Measurements from ENCODE around the gene CALCOCO2.
A peak's percentile ranks its signal among the peaks of the same experiment; 100 is the strongest.
"Not testable (repeated sequence)": the region's sequence is repeated elsewhere in the genome, so short reads cannot be mapped to it uniquely, and the experiment has no call there.

Gene CALCOCO2

DNA sequence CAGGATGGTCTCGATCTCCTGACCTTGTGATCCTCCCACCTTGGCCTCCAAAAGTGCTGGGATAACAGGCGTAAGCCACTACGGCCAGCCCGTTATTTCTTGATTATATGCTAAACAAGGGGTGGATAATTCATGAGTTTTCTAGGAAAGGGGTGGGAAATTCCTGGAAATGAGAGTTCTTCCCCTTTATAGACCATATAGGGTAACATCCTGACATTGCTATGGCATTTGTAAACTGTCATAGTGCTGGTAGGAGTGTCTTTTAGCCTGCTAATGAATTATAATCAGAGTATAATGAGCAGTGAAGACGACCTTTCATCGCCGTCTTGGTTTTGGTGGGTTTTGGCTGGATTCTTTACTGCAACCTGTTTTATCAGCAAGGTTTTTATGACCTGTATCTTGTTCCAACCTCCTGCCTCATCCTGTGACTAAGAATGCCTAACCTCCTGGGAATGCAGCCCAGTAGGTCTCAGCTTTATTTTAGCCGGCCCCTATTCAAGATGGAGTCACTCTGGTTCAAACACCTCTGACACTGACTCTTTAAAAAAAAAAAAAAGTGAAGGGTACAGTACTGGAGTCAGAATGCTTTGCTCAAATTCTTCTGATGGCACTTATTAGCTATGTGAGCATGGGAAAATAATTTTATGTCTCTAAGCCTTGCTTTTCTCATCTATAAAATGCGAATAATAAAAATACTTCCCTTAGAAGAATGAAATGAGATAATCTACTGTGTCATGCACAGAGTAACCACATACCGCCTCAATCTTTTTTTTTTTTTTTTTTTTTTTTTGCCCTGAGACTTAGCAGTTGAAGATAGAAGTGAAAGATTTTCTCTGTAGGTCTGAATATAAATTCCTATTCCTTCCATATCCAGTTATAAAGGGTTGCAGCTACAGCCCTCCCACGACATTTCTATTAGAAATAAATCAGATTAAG is 5.1 kb upstream of the CALCOCO2 start:
- DNase-seq, result no peak

DNA sequence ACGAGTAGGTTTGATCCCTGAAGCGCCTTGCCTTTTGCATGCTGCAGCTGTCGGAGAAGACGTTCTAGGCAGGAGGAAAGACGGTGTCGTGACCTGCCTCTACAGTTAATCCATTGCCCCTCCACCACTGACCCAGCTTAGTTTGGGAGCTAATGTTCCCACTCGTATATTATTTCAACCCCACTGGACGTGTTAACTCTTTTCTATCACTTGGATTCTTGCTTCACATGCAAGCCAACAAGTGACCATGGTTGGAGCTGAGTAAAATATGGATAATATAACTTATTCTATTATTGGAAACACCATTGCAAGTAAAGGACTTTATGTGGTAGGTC is 681 bp downstream of the CALCOCO2 start:
- DNase-seq, result no peak

DNA sequence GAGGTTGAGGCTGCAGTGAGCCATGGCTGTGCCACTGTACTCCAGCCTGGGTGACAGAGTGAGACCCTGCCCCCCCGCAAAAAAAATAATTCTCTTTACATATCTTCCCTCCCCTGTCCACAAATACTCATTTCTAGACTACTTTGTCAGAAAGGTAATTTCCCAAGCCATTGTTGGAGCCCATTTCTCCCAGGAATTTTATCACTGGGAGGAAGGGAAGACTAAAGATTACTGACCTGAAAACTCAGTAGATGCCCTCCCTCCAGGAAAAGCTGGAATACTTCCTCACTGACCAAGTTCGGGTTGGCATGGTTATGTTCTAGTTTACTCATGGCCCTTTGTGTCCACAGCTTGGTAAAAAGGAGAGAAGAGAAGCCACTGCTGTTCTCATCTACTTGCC is 4.1 kb downstream of the CALCOCO2 start:
- DNase-seq, result no peak

DNA sequence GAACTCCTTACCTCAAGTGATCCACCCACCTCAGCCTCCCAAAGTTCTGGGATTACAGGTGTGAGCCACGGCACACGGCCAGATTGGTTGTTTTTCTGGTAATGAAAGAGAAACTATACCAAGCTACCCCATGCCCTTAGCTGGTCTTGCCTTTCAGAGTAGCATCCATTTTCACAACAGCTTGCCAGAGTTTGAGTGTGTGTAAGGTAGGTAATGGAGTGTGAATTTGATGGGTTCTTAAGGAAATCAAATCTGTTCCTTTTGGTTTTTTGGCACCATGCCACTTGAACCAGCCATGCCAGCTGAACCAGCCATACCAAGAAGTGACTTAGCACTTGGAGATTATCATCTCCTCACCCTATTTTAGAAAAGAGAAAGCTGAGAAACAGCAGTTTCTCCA is 5.1 kb downstream of the CALCOCO2 start:
- DNase-seq, result peak; percentile 18

DNA sequence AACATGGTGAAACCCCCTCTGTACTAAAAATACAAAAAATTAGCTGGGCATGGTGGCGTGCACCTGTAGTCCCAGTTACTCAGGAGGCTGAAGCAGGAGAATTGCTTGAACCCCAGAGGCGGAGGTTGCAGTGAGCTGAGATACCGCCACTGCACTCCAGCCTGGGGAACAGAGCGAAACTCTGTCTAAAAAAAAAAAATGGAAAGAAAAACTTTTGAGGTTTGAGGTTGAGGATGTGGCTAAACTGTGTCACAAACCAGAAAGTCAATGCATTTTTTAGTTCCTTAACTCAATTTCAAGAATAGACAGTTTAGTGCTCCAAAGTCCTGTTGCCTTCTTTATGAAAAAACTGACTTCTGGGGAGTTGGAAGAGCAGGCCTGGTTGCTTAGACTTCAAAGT is 6.6 kb downstream of the CALCOCO2 start:
- not testable (repeated sequence) for DNase-seq

DNA sequence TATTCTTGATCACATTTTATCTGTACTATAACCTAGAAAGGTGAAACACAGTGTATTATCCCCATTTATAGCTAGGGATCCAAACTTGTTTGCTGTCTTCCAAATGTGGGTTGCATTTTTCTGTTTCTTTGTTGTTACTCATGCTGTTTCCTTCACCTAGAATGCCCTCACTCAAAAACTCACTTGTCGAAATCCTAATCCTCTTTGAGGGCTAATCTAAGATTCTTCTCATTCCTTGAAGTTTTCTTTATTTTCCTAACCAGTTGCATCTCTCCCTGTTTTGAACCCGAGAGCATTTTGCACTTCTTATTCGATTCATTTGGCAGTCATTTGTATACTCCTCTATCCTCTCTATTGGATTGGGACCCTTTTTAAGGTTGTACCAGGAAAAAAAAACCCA is 9.6 kb downstream of the CALCOCO2 start:
- no peak for DNase-seq

DNA sequence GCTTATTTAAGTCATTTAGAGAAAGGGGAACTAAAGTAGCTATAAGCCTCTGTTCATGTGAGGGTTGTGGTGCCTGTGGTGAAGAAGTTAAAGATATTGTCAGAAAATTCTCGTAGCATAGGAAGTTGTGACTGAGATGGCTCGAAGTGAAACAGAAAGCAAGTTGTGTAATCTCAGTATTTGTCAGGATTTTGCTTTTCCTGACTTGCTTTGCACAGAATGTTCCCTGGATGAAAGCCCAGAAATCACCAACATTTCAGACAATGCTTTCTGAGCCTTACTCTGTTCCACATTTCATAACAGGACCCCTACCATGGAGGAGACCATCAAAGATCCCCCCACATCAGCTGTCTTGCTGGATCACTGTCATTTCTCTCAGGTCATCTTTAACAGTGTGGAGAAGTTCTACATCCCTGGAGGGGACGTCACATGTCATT is 10.6 kb downstream of the CALCOCO2 start:
- DNase-seq, result no peak

DNA sequence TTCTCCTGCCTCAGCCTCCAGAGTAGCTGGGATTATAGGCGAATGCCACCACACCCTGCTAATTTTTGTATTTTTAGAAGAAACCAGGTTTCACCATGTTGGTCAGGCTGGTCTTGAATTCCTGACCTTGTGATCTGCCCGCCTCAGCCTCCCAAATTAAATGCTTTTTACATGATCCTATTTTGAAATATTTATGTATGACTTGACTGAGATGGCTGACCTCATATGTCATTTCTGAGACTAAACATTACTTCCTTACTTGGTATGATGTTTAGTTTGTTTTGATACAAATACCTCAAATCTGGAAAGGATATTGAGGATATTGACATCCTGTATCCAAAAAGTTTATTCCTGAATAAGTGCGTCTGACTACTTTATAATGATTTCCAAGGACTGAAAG is 11.9 kb downstream of the CALCOCO2 start:
- DNase-seq, result no peak

DNA sequence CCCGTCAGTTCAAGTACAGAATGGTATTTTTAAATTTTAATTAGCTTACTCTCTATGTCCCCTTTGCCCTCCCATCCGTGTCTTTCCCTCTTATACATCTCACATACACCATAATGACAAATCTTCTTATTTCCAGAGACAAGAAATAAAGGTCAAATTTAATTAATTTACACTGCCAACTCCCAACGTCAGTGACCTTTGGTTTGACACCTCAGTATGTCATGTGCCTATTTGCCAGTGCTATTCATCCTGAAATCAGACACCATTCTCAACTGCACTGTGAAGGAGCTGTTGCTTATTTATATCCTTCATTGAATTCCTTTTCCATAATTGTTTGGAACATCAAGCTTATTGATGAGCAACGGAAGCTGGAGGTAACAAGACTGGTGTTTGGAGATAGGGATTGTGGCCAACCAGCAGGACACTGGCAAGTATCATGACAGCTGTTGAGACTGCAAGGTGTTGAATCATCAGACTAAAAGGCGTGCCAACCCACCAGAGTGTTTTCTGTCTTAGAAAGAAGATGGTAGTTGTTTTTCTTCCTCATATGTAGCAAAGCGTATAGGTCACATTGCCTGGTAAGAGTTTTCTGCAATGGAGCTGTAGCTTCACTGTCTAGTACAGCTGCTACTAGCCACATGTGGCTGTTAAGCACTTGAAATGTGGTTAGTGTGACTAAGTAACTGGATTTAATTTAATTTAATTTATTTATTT is 12.5 kb downstream of the CALCOCO2 start:
- DNase-seq, result peak; percentile 20

DNA sequence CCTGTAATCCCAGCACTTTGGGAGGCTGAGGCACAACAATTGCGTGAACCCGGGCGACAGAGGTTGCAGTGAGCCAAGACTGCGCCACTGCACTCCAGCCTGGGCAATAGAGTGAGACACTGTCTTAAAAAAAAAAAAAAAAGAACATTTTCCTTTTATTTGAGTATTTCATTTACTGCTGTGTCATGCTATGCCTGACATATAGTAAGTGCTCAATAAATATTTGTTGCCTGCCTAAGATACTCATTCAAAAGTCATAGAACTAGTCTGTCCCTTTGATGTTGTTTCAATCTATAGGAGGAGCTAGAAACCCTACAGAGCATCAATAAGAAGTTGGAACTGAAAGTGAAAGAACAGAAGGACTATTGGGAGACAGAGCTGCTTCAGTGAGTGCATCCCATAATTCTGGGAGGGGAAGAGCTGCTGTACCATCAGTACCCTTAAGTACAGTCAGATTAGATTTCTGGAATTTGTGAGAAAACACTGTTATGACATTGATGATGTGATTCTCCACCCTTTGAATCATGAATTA is 20.0 kb downstream of the CALCOCO2 start:
- DNase-seq, result no peak

DNA sequence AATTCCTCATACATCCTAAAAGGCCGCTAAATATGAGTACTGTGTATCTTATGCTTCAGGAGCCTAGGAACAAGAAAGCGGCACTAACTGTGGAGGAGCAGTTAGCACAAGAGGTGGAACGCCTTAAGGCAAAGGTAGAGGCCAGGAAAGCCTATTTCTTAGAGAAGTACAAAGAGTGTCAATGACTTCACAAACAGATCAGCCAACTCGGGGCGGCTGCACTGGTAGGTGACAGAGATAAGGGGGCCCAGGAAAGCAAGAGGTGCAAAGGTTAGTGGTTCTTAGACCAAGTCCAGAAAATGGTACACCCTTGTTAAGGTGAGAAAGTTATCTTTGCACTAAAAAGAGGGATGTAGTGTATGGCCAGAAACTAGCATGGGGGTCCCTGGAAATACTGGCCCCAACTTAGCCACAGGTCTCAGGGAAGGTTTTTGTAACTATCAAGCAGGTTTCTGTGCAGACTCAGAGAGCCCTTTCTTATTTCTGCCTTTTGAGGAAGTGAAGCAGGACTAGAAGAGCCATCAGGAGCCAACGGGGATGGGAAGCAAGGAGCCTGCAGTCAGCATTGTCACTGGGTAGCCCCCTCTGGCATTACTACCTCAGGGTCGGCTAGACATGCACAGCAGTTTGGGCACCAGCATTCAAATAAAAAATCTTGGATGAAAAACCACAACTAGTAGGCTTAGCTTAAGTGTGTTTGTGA is 24.1 kb downstream of the CALCOCO2 start:
- DNase-seq, result no peak

DNA sequence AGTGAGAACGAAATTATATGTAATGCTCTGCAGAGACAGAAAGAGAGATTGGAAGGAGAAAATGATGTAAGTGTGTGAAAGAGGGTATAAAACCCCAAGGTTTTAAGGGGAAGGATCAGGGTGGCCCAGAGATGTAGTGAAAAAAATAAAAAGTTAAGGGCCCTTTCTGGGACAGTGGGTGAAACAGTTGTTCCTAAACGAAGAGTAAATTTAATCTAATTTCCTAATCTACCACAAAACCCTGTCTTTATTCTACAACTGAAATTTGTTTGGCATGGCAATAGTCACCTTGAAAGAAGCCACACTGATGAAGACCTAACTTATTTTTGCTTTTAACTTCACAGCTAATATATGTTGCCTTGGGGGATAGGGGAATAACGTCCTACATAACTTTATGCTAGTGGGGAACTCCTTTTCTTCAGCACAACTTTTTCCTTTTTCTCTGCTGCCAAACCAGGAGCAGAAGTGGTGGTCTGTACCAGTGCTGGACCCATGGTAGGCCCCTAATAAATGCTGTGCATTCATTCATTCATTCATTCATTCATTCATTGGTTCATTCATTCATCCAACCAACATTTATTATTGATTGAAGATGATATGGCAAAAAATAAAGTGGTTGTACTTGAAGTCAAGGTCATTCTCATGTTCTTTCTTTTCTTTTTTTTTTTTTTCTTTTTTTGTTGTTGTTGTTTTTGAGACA is 25.4 kb downstream of the CALCOCO2 start:
- no peak for DNase-seq

DNA sequence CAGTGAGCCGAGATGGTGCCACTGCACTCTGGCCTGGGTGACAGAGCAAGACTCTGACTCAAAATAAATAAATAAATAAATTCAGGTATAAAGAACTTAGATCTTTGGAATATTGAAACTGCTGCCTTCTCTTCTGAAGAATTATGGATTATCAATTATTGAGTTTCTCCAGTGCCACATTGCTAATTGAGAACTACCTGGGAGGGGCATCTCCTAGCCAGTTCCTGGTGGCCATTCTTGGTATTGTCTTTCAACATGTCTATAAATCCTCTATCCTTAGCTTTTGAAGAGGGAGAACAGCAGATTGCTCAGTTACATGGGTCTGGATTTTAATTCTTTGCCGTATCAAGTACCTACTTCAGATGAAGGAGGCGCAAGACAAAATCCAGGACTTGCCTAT is 29.2 kb downstream of the CALCOCO2 start:
- DNase-seq, result no peak

DNA sequence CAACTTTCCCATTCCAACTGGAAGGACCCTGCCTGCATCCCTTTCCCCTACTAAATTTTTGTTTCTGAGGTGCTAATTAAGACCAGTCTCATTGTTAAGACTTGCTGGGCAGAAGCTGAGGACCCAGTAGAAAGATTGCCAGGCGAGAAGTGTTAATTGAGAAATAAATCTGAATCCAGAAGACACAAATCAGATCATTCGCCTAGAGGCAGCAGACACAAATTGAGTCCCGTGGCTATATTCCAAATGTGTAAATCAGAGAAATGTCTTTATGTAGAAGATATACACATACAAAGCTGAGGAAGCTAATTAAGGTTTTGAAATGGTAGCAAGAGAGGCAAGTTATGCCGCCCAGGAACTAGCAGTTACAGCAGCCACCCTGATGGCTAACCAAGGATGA is 29.6 kb downstream of the CALCOCO2 start:
- DNase-seq, result no peak

DNA sequence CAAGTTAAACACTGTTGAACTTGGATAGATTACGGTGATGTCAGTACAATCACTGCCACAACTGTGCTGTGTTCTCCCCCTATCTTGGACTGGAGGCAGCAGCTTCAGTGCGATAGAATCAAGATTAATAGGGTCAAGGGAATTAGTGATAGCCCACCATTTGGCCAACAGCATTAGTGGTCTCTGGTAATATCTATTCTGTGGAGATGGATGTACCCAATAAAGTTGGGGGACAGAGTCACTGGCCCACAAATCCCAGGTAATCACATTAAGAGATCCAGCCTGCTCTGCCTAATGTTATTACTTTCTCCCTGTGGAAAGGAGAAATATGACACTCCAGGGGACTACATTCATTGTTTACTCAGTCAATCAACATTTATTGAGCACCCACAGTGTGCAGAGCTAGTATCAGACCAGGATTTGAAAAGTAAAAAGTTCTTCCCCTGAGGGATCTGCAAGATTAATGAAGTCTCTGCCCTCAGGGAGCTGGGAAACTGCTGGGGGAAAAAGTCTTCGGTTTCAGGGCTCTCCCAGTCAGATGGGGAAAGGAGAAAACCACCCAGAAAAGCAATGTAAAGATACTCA is 38.2 kb downstream of the CALCOCO2 start:
- no peak for DNase-seq

DNA sequence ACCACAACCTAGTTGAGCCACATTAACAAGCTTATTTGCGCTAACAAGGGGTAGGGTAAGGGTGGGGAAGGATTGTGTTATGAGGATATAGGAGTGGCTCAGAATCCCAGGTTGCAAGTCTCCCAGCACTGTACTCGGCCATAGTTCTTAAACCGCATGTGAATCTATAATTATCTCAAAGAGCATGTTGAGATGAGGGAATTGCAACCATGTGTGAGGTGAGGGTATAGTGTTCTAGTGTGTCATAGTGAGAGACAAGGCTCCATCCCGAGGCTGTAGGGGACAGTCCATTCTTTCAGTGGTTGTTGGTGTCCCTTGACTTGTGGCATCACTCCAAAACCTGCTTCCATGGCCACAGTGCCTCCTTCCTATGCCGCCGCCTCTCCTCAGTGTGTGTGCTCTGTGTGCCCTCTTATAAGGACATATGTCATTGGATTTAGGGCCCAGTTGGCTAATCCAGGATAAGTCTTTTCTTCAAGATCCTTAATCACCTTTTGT is 39.0 kb downstream of the CALCOCO2 start:
- no peak for DNase-seq

DNA sequence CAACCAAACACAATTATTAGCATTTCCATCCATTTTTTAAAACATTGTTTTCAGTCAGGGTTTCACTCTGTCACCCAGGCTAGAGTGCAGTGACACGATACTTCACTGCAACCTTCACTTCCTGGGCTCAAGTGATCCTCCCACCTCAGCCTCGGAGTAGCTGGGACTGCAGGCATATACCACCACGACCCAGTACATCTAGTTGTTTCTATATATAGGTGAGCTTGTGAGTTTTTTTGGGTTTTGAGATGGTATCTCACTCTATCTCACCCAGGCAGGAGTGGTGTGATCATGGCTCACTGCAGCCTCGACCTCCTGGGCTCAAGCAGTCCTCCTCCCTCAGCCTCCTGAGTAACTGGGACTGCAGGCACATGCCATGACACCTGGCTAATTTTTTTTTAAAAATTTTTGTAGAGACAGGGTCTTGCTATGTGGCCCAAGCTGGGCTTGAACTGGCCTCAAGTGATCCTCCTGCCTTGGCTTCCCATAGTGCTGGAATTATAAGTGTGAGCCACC is 40.3 kb downstream of the CALCOCO2 start:
- no peak for DNase-seq

DNA sequence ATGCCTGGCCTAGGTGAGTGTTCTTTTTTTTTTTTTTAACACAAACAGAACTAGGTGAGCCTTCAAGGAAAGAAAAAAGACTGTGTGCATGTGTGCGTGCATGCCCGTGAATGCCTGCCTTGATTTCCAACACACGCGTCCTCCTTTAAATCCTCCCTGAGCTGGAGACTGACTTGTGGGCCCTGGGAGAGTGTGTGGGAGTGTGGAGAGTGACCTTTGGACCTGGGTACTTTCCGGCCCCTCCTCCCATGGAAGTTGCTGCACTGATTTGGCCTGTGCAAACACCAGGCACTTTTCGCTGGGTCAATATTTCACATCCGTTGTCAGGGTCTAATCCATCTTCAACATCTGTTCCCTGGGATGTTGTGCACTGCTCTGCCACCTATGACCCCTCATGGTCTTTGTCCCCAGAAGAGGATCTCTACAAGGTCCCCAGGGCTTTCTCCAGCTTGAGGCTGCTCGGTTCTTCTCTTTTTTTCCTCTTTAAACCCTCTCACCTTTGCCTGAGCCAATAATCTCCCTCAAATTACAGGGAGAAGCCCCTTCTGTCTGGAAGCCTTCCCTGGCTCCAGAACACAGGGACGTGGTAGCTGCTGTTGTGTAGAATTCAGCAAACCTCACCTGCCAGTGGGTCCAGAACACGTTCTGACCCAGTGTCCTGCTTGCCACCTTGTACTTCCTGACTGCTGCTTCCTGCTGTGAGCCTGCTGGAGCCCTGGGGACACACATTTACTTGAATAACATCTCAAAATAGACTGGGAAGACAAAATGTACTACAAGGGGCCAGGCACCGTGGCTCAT is 40.9 kb downstream of the CALCOCO2 start:
- no peak for DNase-seq

DNA sequence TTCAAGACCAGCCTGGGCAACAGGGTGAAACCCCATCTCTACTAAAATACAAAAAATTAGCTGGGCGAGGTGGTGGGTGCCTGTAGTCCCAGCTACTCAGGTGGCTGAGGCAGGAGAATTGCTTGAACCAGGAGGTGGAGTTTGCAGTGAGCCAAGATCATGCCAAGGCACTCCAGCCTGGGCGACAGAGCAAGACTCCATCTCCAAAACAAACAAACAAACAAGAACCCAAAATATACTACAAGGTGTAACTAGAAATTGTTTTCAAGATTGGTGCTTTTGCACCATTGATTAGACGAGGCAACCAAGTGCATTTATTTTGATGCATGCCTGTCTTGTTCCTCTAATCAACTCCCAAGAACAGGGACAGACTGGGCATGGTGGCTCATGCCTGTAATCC is 41.6 kb downstream of the CALCOCO2 start:
- DNase-seq, result not testable (repeated sequence)

DNA sequence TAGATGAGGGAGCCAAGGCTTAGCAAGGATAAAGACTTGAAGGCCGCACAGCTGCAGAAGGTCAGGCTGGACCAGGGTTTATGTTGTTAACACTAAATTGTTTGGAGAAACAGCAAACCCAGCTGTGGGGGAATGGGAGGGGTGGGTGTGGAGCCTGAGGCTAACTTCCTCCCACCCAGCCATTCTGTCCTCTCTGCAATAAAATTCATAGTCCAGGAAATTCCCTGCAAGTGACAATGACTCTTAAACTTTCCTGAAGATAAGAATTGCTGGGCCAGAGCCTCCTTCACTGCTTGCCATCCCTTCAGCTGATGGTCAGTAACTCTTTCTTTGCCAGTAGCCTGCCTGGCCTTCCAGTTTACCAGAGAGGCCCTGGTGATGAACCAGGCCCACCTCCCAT is 42.4 kb downstream of the CALCOCO2 start:
- DNase-seq, result no peak

All from NCI-H2029 (cell line).